OCI-LY3 (cell line): ENCODE measurements around the gene SLC6A13.

Source experiments
- EZH2phosphoT487 ChIP-seq: fragments of 200-600 bp; shearing (Covaris generic); IDR thresholded peaks from 2 replicates; pipeline ENCODE4 v1.6.1; 2018; ENCODE audit warnings: antibody characterized with exemption, mixed run types, low read depth
- TF ChIP-seq, protein P1 (sequence below): fragments of 200-600, 300-600 bp; sonication (generic); IDR thresholded peaks from 2 replicates; pipeline ENCODE4 v1.5.1; 2014; ENCODE audit warnings: antibody characterized with exemption, low read length, low read depth

GRCh38 chr12:304805-305204 is 42.2 kb upstream of the SLC6A13 start:
- TF ChIP-seq, protein P1, sequence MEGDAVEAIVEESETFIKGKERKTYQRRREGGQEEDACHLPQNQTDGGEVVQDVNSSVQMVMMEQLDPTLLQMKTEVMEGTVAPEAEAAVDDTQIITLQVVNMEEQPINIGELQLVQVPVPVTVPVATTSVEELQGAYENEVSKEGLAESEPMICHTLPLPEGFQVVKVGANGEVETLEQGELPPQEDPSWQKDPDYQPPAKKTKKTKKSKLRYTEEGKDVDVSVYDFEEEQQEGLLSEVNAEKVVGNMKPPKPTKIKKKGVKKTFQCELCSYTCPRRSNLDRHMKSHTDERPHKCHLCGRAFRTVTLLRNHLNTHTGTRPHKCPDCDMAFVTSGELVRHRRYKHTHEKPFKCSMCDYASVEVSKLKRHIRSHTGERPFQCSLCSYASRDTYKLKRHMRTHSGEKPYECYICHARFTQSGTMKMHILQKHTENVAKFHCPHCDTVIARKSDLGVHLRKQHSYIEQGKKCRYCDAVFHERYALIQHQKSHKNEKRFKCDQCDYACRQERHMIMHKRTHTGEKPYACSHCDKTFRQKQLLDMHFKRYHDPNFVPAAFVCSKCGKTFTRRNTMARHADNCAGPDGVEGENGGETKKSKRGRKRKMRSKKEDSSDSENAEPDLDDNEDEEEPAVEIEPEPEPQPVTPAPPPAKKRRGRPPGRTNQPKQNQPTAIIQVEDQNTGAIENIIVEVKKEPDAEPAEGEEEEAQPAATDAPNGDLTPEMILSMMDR, result no peak
- no peak for TF ChIP-seq EZH2phosphoT487
